ENCODE data around the gene TOLLIP.

TOLLIP gene

DNA sequence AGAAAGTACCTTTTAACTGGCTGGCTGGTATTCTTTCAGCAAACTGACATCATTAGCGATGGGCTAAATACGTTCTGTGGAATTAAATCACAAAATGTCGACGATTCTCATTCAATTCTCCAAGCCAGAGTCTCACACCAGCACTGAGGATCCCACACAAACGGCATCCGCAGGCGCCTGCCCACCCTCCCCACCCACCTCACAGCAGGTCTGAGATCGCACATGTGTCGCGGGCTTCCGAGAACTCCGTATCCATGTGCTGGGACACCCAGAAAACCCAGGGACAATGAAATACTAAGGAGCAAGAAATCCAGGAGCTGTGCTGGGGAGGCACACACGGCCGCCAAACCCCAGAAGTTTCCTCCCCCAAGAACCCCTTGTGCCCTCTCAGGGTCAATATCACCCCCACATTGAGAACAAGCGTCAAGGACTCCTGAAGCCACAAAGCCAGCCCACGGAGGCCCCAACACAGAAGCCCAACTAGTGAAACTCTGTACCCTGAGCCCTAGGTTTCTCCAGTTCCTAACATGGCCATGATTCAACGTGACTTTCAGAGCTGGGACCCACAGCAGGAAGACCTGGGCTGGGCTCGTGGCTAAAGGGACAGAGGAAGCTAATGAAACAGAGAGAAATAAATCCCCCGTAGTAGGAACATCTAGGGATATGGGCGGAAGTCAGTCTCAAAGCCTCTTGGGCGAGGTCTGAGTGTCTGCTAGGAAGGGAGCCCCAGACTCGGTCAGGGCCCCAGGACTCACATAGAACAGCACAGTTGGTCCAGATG, 8.0 kb downstream of the TOLLIP start:
- TF ChIP-seq ZNF384 (IDR thresholded peaks at IDR 0.05) (no peak), LEF1 (IDR thresholded peaks at IDR 0.05; ENCODE audit: borderline replicate concordance) (no peak), SUZ12 (IDR thresholded peaks at IDR 0.05) (no peak), NFRKB (IDR thresholded peaks at IDR 0.05) (no peak), CTBP1 (IDR thresholded peaks at IDR 0.05; ENCODE audit: borderline replicate concordance) (no peak), HDGF (IDR thresholded peaks at IDR 0.05; ENCODE audit: borderline replicate concordance) (no peak), FOXA1 (IDR thresholded peaks at IDR 0.05) (no peak), SP1 (IDR thresholded peaks at IDR 0.05) (no peak), BHLHE40 (IDR thresholded peaks at IDR 0.05; ENCODE audit: borderline replicate concordance) (no peak)

DNA sequence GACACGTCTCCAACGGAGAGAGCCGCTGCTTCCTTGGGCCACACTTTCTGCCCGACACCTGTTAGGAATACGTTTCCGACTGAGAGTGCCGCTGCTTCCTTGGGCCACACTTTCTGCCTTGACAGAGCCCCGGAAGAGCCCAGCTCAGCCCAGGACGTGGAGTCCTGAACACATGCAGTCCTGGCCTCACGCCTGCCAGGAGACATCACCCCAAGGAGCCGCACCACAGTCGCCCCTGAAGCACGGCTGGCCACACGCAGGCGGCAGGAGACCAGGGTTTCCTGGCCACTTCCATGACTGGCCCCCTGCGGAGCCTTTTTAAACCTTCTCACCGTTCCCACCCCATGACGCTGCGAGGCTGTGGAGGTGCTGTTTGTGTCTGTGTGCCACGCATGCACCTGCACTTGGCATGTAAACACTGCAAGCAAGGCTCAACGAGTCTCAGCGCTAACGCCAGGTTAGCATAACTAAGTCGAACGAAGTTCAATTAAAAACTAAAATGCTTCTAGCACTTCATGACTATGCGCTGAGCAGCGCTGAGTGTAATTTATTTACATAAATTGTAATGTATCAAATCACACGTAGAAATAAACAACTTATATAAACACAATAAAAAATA, 8.8 kb downstream of the TOLLIP start:
- POLR2A ChIA-PET: interaction anchor here (1.5 kb wide), 1 partner anchor 82 kb away, joined by 3 read pairs; no protein-coding TSS in a partner anchor
- CTCF ChIA-PET: no interaction called here
- no peak for TF ChIP-seq FOXK2 (IDR thresholded peaks at IDR 0.05)
- no peak for TF ChIP-seq FOXM1 (IDR thresholded peaks at IDR 0.05; ENCODE audit: borderline replicate concordance)
- TF ChIP-seq PKNOX1 (IDR thresholded peaks at IDR 0.05): no peak
- no peak for TF ChIP-seq LEF1 (IDR thresholded peaks at IDR 0.05; ENCODE audit: borderline replicate concordance)
- no peak for TF ChIP-seq L3MBTL2 (conservative IDR thresholded peaks at IDR 0.05)
- no peak for TF ChIP-seq SP1 (IDR thresholded peaks at IDR 0.05)
- no peak for DNase-seq (ENCODE audit: extremely low spot score)

More for the DNA sequence above, 8.0 kb downstream of the TOLLIP start:
- ChIA-PET CTCF (no interaction called here), POLR2A (interaction anchor here (1.5 kb wide), 1 partner anchor 81 kb away, joined by 3 read pairs; no protein-coding TSS in a partner anchor)
- no peak for DNase-seq (ENCODE audit: extremely low spot score)

DNA sequence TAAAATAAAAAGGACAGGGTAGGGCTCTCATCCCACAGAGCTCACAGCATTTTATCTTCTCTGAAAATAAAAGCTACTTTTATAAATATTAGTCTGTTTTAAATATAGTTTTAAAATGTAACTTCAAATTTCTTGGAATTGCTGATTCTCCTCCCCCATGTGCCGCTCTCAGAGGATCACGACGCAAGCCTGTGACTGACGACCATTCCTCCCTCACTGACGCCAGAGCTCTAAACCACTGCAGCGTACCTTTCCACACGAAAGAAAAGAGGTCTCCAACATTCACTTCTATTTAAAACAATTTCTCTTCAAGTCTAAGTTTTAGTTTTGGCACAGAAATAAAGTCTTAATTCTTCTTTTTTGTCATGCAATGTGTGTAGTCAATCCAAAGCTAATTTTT, 9.3 kb downstream of the TOLLIP start:
- ChIA-PET POLR2A (no interaction called here), CTCF (no interaction called here)
- TF ChIP-seq TARDBP (IDR thresholded peaks at IDR 0.05) (no peak), ARNT (IDR thresholded peaks at IDR 0.05) (no peak), BHLHE40 (IDR thresholded peaks at IDR 0.05; ENCODE audit: borderline replicate concordance) (no peak), PKNOX1 (IDR thresholded peaks at IDR 0.05) (no peak), FOXK2 (IDR thresholded peaks at IDR 0.05) (no peak), CTBP1 (IDR thresholded peaks at IDR 0.05; ENCODE audit: borderline replicate concordance) (no peak), FOXA1 (IDR thresholded peaks at IDR 0.05) (no peak), HDGF (IDR thresholded peaks at IDR 0.05; ENCODE audit: borderline replicate concordance) (no peak), SUZ12 (IDR thresholded peaks at IDR 0.05) (no peak), LEF1 (IDR thresholded peaks at IDR 0.05; ENCODE audit: borderline replicate concordance) (no peak), ELF4 (IDR thresholded peaks at IDR 0.05) (no peak)
- DNase-seq (ENCODE audit: extremely low spot score): no peak

- no peak for DNase-seq (ENCODE audit: extremely low spot score)
- no peak for TF ChIP-seq PKNOX1 (IDR thresholded peaks at IDR 0.05)
- no peak for TF ChIP-seq SP1 (IDR thresholded peaks at IDR 0.05)
- TF ChIP-seq FOXA1 (IDR thresholded peaks at IDR 0.05): no peak
- TF ChIP-seq LEF1 (IDR thresholded peaks at IDR 0.05; ENCODE audit: borderline replicate concordance): no peak
- ChIA-PET CTCF (no interaction called here), POLR2A (no interaction called here)
Observed at GRCh38 chr11:1299621-1300020, 9.8 kb downstream of the TOLLIP start.

DNA sequence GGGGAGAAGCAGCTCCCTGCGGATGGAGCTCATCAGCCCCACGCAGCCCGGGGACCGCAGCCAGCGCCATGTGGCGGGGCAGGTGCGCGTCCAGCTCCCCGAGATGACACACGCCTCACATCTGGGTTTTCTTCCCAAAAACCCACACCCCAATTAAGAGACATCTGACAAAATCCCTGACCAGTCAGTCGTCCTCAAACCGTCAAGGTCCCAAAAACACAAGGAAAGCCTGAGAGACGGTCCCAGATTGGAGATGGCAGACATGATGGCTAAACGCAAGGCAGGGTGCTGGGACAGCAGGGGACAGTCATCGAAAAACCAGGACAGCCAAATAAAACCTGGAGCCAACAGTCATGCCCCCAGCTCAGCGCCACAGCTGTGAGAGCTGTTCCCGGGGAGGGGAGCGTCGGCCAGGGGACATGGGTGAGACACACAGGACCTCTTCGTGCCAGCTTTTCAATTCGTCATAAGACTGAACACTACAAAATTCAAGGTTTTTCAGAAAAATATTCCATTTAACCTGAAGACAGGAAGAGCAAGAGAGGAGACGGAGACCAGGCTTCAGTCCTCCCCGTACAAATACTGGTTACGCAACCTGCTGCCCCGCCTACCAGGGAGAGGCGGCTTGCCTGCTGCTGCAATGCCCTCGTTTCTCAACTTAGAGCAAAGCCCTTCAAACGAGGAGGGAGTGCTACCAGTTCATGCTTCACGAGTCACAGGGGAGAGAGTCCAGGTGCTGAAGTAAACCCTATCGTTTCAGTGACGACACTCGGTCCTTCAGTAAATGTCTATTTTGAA, 10.5 kb downstream of the TOLLIP start:
- TF ChIP-seq SP1 (IDR thresholded peaks at IDR 0.05) (no peak), BHLHE40 (IDR thresholded peaks at IDR 0.05; ENCODE audit: borderline replicate concordance) (no peak), FOXK2 (IDR thresholded peaks at IDR 0.05) (no peak), ELF4 (IDR thresholded peaks at IDR 0.05) (no peak), NFRKB (IDR thresholded peaks at IDR 0.05) (no peak), LEF1 (IDR thresholded peaks at IDR 0.05; ENCODE audit: borderline replicate concordance) (no peak), FOXM1 (IDR thresholded peaks at IDR 0.05; ENCODE audit: borderline replicate concordance) (no peak), HDGF (IDR thresholded peaks at IDR 0.05; ENCODE audit: borderline replicate concordance) (no peak), ARNT (IDR thresholded peaks at IDR 0.05) (no peak), SUZ12 (IDR thresholded peaks at IDR 0.05) (no peak), L3MBTL2 (conservative IDR thresholded peaks at IDR 0.05) (no peak), TARDBP (IDR thresholded peaks at IDR 0.05) (no peak), CTBP1 (IDR thresholded peaks at IDR 0.05; ENCODE audit: borderline replicate concordance) (no peak), FOXA1 (IDR thresholded peaks at IDR 0.05) (no peak)
- no peak for DNase-seq (ENCODE audit: extremely low spot score)
- POLR2A ChIA-PET: no interaction called here
- CTCF ChIA-PET: interaction anchor here (0.7 kb wide), 1 partner anchor 86 kb away, joined by 3 read pairs; no protein-coding TSS in a partner anchor
